SK-N-MC (cell line): ENCODE measurements around the gene SEPTIN11.

Source experiments
- EZH2 ChIP-seq: fragments of 200-600 bp; sonication (generic); IDR thresholded peaks from one replicate; pipeline ENCODE4 v1.6.1; 2017; ENCODE audit warnings: antibody characterized with exemption
- FOXP2 ChIP-seq: optimal IDR thresholded peaks from 2 replicates; pipeline ENCODE3; 2011; ENCODE audit warnings: mild to moderate bottlenecking, moderate library complexity; ENCODE audit not compliant: insufficient read depth; ENCODE audit errors: extremely low read length, control extremely low read depth
- POLR2AphosphoS5 ChIP-seq: IDR thresholded peaks from 2 replicates; pipeline ENCODE4 v1.6.1; 2012; ENCODE audit warnings: mild to moderate bottlenecking, low read depth, low read length, borderline replicate concordance

DNA sequence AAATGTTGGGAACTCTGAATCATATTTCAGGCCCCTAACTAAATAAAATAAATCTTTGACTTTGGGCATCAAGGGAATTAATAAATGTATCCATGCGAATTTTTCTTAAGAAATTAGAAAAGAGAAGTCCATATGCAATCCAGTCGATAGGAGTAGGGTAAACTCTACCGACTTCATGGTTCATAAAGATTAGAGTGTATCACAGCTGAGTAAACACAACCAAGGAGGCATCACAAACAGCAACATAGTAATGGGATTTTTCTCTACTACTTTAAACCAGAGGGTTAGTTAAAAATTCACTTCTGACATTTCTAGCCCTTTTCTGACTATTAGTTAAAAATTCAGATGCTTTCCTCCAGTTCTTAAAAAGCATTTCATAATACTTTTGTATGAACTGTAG lies 19.9 kb downstream of the SEPTIN11 start:
- TF ChIP-seq POLR2AphosphoS5 = no peak
- TF ChIP-seq EZH2 = no peak
- no peak for TF ChIP-seq FOXP2
